DMS 273 (cell line): ENCODE results near the gene SLC10A7.

Experiments
- DNase-seq: peaks from one replicate; lab custom pipeline; 2025; ENCODE audit not compliant: unreplicated experiment; lab: John Stamatoyannopoulos, UW

SLC10A7 gene

GRCh38 chr4:146498291-146498690 lies 23.4 kb downstream of the SLC10A7 start:
- no peak for DNase-seq

GRCh38 chr4:146495269-146495668 lies 26.5 kb downstream of the SLC10A7 start:
- DNase-seq = no peak

DNA sequence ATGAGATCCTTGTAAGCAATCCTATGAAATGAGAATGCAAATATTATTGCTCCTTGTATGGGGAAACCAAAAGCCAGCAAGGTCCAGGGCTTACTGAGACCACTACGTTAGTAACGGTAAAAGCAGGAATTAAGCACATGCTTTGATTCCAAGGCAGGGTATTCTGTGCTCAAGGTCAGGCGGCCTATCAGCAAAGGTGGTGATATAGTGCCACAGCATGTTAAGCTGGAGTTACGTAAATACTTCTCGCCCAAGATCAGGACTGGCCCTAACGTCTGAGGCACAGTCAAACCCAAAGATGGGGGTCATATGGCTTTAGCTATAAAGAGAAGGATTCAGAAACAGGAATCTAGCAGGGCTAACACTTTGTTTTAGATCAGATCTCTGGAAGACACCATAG lies 27.6 kb downstream of the SLC10A7 start:
- DNase-seq = no peak

DNA sequence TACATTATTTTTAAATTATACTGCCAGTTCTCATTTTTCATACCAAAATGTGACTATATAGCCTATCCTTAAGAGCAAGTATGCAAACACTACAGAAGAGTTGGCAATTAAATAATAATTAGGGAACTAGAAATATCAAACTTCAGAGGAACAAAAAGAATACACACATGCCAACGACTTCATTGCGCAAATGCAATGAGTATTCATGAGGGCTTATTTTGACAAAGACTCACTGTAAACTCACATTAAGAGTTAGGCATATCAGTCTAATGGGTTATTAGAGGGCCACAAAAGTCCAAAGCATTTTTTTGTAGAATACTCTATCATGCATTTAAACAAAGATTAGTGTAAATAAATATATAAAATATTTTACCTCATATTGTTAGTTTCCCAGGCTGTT lies 31.6 kb downstream of the SLC10A7 start:
- DNase-seq = no peak

DNA sequence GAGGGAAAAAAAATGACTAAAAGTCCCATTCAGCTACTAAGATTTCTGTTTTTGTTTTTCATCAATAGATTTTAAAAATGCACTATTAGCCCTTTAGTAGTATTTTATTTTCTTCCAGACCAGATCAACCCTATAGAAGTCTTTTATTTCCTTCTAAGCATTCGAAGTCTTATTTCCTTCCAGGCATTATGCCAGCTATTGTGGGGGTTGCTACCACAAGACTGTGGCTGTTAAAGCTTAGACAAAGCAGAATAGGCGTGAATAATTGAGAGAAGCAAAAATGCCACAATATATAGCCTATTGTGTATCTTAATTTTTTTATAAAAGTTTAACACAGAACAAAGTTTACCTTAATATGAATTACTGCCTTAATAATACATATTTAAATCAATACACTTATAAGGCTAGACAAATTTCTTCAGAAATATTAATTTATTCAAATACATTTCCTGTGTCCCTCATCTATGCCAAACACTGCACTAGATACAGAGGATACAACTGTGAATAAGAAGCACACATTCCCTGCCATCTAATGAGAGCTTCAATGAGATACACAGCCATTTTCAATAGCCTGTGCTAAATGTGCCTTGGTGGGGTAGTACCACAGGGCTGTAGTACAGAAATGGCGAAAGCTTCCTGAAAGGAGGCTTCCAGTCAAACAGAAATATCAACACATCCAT lies 33.1 kb downstream of the SLC10A7 start:
- no peak for DNase-seq

GRCh38 chr4:146486565-146486964 lies 35.2 kb downstream of the SLC10A7 start:
- DNase-seq = no peak

DNA sequence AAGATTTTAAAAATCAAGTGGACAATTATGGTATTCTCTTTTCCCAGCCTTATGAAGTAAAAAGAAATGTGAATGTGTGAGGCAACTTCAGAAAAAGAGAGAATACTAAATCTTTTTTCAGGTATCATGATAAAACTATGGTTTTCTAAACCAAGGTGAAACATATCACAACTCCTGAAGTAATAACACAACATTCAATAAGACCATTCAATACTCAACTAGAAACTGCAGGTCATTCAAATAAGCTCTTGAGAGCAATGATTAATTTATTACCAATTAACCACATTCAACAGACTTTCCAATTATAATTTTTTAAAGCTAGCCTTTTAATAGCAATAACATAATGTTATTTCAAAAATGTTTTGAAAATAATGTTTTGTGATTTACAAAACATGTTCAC lies 35.8 kb downstream of the SLC10A7 start:
- DNase-seq = no peak

GRCh38 chr4:146482788-146483187 lies 39.0 kb downstream of the SLC10A7 start:
- DNase-seq = no peak

DNA sequence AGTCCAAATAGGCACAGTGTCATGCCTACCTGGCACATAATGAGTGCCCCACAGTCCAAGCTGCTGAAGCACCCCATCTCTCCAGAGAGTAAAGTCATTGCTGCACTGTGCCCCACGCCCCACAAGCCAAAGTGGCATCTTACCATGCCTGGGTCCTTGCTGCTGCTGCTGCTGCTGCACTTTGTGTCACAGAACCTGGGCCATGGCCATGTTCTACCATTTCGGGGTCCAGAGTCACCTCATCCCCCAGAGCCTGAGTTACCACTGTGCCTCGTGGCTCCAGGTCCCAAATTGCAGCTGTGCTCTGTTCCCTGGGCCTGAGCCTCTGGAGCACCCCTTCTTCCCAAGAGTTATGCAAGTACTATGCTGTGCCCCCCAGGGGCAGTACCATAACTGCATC lies 40.5 kb downstream of the SLC10A7 start:
- no peak for DNase-seq

DNA sequence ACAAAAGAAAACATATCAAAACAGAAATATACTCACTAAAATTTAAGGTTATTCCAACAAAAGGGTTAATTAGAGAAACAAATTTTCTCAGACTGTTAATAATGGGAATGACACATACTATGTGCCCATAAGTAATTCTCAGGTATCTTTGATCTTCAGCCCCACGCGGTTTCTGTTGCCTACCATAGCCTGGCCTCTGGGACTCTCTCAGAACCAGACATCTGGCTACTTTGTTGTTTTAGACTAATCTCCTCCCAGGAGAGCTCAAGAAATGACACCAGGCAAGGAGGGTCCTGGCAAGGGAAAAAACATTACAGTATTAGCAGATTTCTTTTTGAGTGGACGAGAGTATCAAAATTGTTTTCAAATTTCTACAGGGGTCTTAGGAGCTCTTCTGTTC lies 43.7 kb downstream of the SLC10A7 start:
- DNase-seq = peak; percentile 58

DNA sequence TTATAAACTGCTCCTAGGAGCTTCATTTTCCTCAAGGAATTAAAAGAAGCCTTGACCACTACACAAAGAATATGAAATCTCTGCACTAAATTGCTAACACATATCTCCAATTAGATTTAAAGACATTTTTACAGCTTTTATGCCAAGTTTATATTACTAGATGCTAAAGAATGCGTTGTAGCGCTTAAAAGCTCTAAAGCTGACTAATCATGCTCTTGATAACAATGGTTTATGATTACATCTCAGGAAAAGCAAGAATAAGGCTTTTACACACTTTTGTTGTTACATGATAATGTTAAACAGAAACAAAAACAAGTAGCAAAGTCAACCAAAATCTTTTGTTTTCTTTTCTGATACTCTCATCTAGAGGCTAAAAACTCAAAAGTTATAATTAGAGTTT lies 44.7 kb downstream of the SLC10A7 start:
- DNase-seq = no peak

DNA sequence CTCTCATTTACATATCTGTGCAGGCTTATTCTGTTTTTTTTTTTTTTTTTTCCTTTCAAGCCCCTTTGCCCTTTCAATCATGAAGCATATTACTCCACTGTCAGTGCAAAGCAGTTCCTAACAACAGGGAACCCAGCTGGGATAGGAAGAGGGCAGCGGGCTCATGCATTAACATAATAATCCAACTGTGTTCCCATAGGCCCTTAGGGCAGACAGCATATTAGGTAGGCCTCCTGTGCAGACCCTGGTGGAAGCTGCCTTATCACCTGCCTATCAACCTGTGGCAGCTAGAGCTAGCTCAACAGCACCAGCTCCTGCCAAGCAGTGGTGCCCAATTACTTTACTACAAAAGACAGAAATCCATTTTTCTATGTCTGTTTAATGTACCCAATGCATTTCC lies 49.3 kb downstream of the SLC10A7 start:
- peak; percentile 2 for DNase-seq

DNA sequence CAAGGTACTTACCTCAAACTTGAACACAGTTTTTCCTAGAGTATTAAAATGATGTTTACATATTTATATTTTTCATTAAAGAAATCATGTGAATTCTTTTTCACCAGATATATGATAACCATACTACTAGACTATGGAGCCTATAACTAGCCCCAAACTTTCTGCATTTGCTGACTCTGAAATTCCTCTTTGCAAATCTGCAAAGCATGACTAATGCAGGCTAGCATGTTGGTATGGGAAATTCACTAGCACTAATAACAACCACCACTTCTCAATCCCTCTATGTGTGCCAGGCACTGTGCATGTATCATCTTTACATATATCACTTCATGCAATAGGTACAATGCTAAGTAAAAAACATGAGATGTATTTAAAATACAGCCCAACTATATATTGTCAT lies 51.1 kb downstream of the SLC10A7 start:
- DNase-seq = no peak

- no peak for DNase-seq
Observed at GRCh38 chr4:146469022-146469421, 52.7 kb downstream of the SLC10A7 start.

- no peak for DNase-seq
Observed at GRCh38 chr4:146465628-146466027, 56.1 kb downstream of the SLC10A7 start.

DNA sequence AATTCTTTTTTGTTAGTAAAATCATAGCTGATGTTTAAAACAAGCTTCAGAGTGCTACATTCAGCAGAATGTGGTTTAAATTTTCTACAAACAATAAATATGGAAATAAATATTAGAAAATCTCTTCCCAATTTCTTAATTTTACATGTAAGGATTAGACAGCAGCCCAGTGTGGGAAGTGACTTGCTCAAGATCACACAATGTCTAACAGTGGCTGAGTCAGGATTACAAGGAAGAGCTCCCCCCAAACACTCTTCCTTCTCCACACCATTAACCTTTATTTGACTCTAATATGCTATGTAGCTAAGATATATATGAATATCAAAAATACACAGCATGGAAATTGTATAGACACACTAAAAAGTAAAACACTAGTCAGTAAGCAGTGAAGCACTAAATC lies 59.5 kb downstream of the SLC10A7 start:
- no peak for DNase-seq

DNA sequence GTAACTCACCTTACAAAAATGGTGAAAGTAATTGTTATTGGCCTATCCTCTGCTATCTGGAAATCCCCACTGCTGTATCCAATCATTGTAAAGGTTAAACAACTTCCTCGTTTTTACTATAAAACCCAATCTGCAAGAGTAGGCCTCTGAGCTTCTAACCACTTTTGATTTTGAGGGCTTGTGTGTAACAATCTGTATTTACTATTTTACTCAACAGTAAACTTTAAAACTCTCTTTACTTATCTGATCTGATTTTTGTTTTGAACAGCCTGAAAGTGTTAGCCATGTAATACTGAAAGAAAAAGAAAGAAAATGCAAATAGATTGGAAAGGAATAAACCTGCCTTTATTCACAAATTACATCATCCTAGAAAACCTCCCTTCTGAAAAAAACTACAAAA lies 63.1 kb downstream of the SLC10A7 start:
- DNase-seq = no peak

DNA sequence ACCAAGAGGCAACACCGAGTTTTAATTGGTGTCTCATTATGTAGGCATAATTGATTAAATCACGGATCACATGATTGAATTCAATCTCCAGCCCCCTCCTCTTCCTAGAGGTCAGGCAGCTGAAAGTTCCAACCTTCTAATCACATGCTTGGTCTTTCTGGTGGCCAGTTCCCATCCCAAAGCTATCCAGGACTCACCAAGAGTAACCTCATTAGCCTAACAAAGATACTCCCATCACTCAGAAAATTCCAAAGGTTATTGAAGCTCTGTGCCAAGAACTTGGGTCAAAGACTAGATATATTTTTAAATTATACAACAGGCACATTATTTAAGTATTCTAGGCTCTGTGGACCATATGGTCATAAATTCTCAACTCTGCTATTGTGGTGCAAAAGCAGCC lies 65.1 kb downstream of the SLC10A7 start:
- peak; percentile 1 for DNase-seq

- no peak for DNase-seq
Observed at GRCh38 chr4:146453181-146453807, 68.4 kb downstream of the SLC10A7 start.

DNA sequence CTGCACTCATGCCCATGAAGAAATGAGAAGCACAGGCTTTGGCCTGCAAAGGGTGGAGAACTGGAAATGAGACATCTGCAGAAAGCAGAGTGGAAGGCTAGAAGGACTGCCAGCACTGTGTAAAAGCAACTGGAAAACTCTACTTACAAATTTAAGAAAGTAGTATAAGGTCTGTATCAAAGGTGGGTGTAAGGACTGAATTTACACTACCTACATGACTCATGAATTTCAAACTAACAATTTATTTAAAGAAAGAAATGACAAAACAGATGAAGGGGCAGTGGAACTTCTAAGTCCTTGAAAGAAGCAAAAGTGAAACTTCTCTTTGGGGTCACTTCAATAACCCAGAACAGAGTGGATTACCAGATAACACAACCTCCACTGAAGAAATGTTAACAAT lies 71.2 kb downstream of the SLC10A7 start:
- no peak for DNase-seq

GRCh38 chr4:146446555-146446954 lies 75.2 kb downstream of the SLC10A7 start:
- no peak for DNase-seq

DNA sequence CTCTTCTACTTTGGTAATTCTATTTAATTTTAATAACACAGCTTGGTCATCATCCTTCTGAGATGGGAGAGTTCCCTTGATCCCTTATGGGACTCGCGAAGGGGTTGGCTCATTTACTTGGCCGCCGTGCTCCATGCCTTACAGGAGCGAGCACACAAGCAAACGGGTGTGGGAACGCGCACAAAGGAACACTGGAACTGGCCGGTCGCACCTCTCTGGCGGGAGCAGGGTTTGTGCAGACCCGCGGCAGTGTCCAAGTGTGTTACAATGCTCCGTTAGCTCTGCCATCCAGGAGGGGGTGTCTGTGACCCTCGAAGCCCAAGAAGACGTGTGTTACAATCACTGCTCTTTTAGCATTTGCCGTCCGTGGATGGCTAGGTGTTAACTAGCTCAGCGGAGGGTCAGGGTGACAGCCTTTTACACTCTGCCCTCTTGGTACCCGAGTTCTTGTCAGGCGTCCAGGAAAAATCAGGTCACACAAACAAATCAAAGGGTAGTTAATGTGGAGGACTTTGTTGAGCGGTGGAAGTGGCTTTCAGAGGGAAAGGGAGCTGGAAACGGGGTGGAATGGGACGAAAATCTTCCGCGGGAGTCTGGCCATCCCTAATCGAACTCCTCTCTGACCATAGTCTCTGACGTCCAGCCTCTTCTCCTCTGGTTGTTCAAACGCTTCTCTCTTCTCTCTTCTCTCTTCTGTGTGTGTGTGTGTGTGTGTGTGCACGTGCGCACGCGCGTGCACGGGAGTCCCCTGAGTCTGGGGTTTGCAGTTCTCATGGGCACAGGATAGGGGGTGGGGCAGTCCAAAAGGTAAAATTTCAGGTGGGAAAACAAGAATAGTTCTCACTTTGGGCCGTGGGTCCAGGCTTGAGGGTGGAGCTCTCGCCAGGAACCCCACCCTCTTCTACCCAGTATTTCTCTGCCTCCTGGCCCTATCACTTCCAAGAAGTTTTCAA lies 76.3 kb downstream of the SLC10A7 start:
- DNase-seq = no peak
